HCT116 (cell line): ENCODE results near the gene TMEM150C. TPM values are rescaled to one million over a fixed set of nuclear protein-coding genes. Genes with fewer than 3 reads are reported as not detected.

Source experiments
- ATAC-seq: fragments of 200-7000 bp; cut with Tn5 transposase; 2 replicates; pipeline ENCODE4 v1.9.1; 2020; ENCODE audit warnings: mild to moderate bottlenecking, moderate library complexity
- BruUV-seq: library from RNA; stranded (reverse); fragments of 400-500 nt; replicated peaks from 2 replicates; lab custom pipeline; 2021; lab: Mats Ljungman, UMichigan
- CTCF ChIA-PET: fragments of 300-600 bp; sonication (Branson Sonifier 250); formaldehyde crosslinking; loops from one replicate; lab custom pipeline; 2021; ENCODE audit warnings: antibody characterized with exemption; lab: Charles Lee
- POLR2A ChIA-PET: fragments of 300-600, 350-600 bp; sonication (Branson Sonifier 250); formaldehyde crosslinking; loops from one replicate; lab custom pipeline; 2021; ENCODE audit warnings: antibody characterized with exemption; lab: Charles Lee
- RAD21 ChIA-PET, 2 experiments: fragments of 300-600 bp; sonication (Branson Sonifier 250); formaldehyde crosslinking; loops; one replicate each; lab custom pipeline; 2023; ENCODE audit warnings: low total read pairs in 2 of 2; ENCODE audit not compliant: uncharacterized antibody in 2 of 2, unreplicated experiment in 2 of 2, low non-redundant PET in 1 of 2; lab: Charles Lee
- DNase-seq: peaks from one replicate; pipeline ENCODE4 v3.0.0-alpha.2; 2010; ENCODE audit warnings: low read depth, low spot score
- H2AFZ ChIP-seq: fragments of 200-600 bp; shearing (Covaris generic), sonication (generic); 2 replicates; pipeline ENCODE4 v1.6.1; 2017; ENCODE audit warnings: low read depth, mixed run types, mixed read lengths, antibody characterized with exemption, low read length; ENCODE audit not compliant: poor library complexity, severe bottlenecking
- H3K27ac ChIP-seq: 2 replicates; pipeline ENCODE4 v1.5.1; 2012; ENCODE audit warnings: low read depth, low read length
- H3K27me3 ChIP-seq: fragments of 200-600 bp; sonication (generic); 2 replicates; pipeline ENCODE4 v1.6.1; 2016; ENCODE audit warnings: mixed run types, low read length, mixed read lengths; ENCODE audit not compliant: insufficient read depth
- H3K36me3 ChIP-seq, 2 experiments: fragments of 200-500 bp in 1 of 2; fragments of 200-600 bp in 1 of 2; sonication (Bioruptor generic) in 1 of 2; sonication (generic) in 1 of 2; 2 replicates each; pipeline versions ENCODE4 v1.5.1 to v1.6.1; 2014 to 2016; ENCODE audit warnings: low read length in 2 of 2, inconsistent platforms in 1 of 2, mixed read lengths in 1 of 2, mixed run types in 1 of 2; ENCODE audit not compliant: insufficient read depth in 2 of 2, control insufficient read depth in 1 of 2
- H3K4me1 ChIP-seq, 2 experiments: fragments of 200-600 bp in 1 of 2; sonication (generic) in 1 of 2; 2 replicates each; pipeline versions ENCODE4 v1.5.1 to v1.6.1; 2012 to 2017; ENCODE audit warnings: low read length in 2 of 2, inconsistent platforms in 1 of 2, mild to moderate bottlenecking in 1 of 2, mixed read lengths in 1 of 2, mixed run types in 1 of 2, moderate library complexity in 1 of 2; ENCODE audit not compliant: insufficient read depth in 2 of 2, control insufficient read depth in 1 of 2
- H3K4me2 ChIP-seq: fragments of 200-600 bp; sonication (generic); 2 replicates; pipeline ENCODE4 v1.6.1; 2017; ENCODE audit warnings: mixed run types, low read length, mixed read lengths
- H3K4me3 ChIP-seq, 2 experiments: fragments of 200-600 bp in 1 of 2; sonication (generic) in 1 of 2; replicated peaks in 1 of 2; 2 replicates each; pipeline ENCODE4 v1.5.1; 2011 to 2016; ENCODE audit warnings: low read length in 2 of 2, control low read depth in 1 of 2, low read depth in 1 of 2, mild to moderate bottlenecking in 1 of 2, mixed read lengths in 1 of 2, mixed run types in 1 of 2
- H3K79me2 ChIP-seq: fragments of 200-600 bp; sonication (generic); 2 replicates; pipeline ENCODE4 v1.6.1; 2017; ENCODE audit warnings: mild to moderate bottlenecking, mixed run types, low read length, moderate library complexity, mixed read lengths; ENCODE audit not compliant: insufficient read depth
- H3K9ac ChIP-seq: fragments of 200-600 bp; sonication (generic); 2 replicates; pipeline ENCODE4 v1.6.1; 2016; ENCODE audit warnings: low read length, mixed read lengths
- H3K9me2 ChIP-seq: fragments of 200-600 bp; sonication (generic), shearing (Covaris generic); 2 replicates; pipeline ENCODE4 v1.6.1; 2017; ENCODE audit warnings: mixed run types, mild to moderate bottlenecking, moderate library complexity; ENCODE audit not compliant: insufficient read depth
- H3K9me3 ChIP-seq, 2 experiments: fragments of 200-500 bp in 1 of 2; fragments of 200-600 bp in 1 of 2; sonication (Bioruptor generic) in 1 of 2; sonication (generic) in 1 of 2; 2 replicates each; pipeline ENCODE4 v1.6.1; 2014 to 2017; ENCODE audit warnings: low read length in 2 of 2, mixed read lengths in 2 of 2, inconsistent platforms in 1 of 2, low read depth in 1 of 2, mild to moderate bottlenecking in 1 of 2, mixed run types in 1 of 2, moderate library complexity in 1 of 2; ENCODE audit not compliant: control insufficient read depth in 1 of 2, insufficient read depth in 1 of 2
- H4K20me1 ChIP-seq: fragments of 200-600 bp; sonication (generic), shearing (Covaris generic); 2 replicates; pipeline ENCODE4 v1.6.1; 2017; ENCODE audit warnings: mixed run types, mild to moderate bottlenecking, moderate library complexity; ENCODE audit not compliant: insufficient read depth
- ATF3 ChIP-seq: IDR thresholded peaks from 2 replicates; pipeline ENCODE4 v1.6.1; 2012
- EZH2 ChIP-seq: fragments of 200-600 bp; sonication (generic); IDR thresholded peaks from 2 replicates; pipeline ENCODE4 v1.6.1; 2017; ENCODE audit warnings: antibody characterized with exemption, mixed run types
- FOSL1 ChIP-seq: IDR thresholded peaks from 2 replicates; pipeline ENCODE4 v1.6.1; 2012; ENCODE audit warnings: low read depth
- JUND ChIP-seq: IDR thresholded peaks from 2 replicates; pipeline ENCODE4 v1.6.1; 2012
- POLR2A ChIP-seq: IDR thresholded peaks from 2 replicates; pipeline ENCODE4 v1.7.0; 2011; ENCODE audit warnings: borderline replicate concordance; ENCODE audit not compliant: insufficient read depth, insufficient read length; ENCODE audit errors: extremely low read depth
- POLR2AphosphoS5 ChIP-seq: IDR thresholded peaks from 2 replicates; pipeline ENCODE4 v1.6.1; 2011; ENCODE audit warnings: mild to moderate bottlenecking, low read depth, low read length, moderate library complexity
- SIN3A ChIP-seq: IDR thresholded peaks from 2 replicates; pipeline ENCODE4 v1.6.1; 2012; ENCODE audit warnings: low read depth
- SP1 ChIP-seq: IDR thresholded peaks from 2 replicates; pipeline ENCODE4 v1.6.1; 2012; ENCODE audit warnings: low read depth
- ZNF274 ChIP-seq: fragments of 200-500 bp; sonication (Bioruptor generic); IDR thresholded peaks from 2 replicates; pipeline ENCODE4 v1.6.1; 2014; ENCODE audit warnings: mild to moderate bottlenecking, low read depth, low read length, inconsistent platforms
- intact Hi-C: fragments of 100-400 bp; cut with micrococcal nuclease; formaldehyde crosslinking; loops from 2 replicates; pipeline ENCODE4 v1.10.0; 2022
- total RNA-seq: library from RNA; stranded (reverse); gene quantifications from one replicate; pipeline ENCODE4 v1.2.1, GENCODE V29; 2021; ENCODE audit not compliant: unreplicated experiment
- TF ChIP-seq, protein P1 (sequence below): IDR thresholded peaks from 2 replicates; pipeline ENCODE4 v1.6.1; 2012; ENCODE audit warnings: low read depth
- TF ChIP-seq, protein P2 (sequence below), 3 experiments: fragments of 200-600 bp in 1 of 3; sonication (generic) in 1 of 3; IDR thresholded peaks in 2 of 3; conservative IDR thresholded peaks in 1 of 3; 2 replicates each; pipeline ENCODE4 v1.5.1; 2012 to 2017; ENCODE audit warnings: low read depth in 2 of 3, low read length in 2 of 3, antibody characterized with exemption in 1 of 3, borderline replicate concordance in 1 of 3, control low read depth in 1 of 3, mild to moderate bottlenecking in 1 of 3, mixed read lengths in 1 of 3, mixed run types in 1 of 3, moderate library complexity in 1 of 3; ENCODE audit not compliant: insufficient read depth in 1 of 3

TMEM150C gene
- total RNA-seq, 1 experiment from 2014 or later = 1.2 TPM

DNA sequence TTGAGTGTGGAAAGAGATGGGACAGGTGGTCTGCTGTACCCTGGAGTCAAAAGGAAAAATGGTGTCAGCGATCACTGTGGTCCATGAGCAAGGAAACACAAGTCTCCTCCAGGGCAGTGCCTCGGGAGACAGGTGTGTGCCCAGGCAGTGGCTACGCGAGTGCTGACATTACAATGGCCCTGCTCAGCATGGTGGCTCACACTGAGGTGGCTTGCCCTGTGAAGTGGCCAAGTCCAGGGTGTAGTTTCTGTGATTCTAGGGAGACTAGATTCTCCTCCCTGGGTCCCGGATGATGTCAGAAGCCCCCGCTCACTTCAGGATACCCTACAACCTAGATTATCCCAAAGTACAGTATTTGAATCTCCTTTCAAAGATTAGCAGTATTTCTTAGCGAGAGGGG is 44.8 kb upstream of the TMEM150C start:
- ATAC-seq = no peak
- no peak overlapping the region for H3K27ac ChIP-seq
- no peaks in the 10 kb centered on the region for H4K20me1 ChIP-seq
- no peaks in the 10 kb centered on the region for H3K4me1 ChIP-seq
- no peaks in the 10 kb centered on the region for H3K9me2 ChIP-seq
- ChIA-PET CTCF (no interaction called here), RAD21 (no interaction called here), POLR2A (no interaction called here)
- no peak overlapping the region for H3K4me3 ChIP-seq
- no peak overlapping the region for H3K9ac ChIP-seq
- no TSS peak for BruUV-seq
- intact Hi-C loops = no loop called here
- no peaks in the 10 kb centered on the region for H3K36me3 ChIP-seq
- no peak for DNase-seq
- H3K27me3 ChIP-seq = no peaks in the 10 kb centered on the region
- no peak overlapping the region for H3K4me2 ChIP-seq
- no peak overlapping the region for H2AFZ ChIP-seq
- H3K79me2 ChIP-seq = no peaks in the 10 kb centered on the region
- no peaks in the 10 kb centered on the region for H3K9me3 ChIP-seq
- TF ChIP-seq SP1 (no peak), ATF3 (no peak), POLR2A (no peak), ZNF274 (no peak)
- TF ChIP-seq, protein P1, sequence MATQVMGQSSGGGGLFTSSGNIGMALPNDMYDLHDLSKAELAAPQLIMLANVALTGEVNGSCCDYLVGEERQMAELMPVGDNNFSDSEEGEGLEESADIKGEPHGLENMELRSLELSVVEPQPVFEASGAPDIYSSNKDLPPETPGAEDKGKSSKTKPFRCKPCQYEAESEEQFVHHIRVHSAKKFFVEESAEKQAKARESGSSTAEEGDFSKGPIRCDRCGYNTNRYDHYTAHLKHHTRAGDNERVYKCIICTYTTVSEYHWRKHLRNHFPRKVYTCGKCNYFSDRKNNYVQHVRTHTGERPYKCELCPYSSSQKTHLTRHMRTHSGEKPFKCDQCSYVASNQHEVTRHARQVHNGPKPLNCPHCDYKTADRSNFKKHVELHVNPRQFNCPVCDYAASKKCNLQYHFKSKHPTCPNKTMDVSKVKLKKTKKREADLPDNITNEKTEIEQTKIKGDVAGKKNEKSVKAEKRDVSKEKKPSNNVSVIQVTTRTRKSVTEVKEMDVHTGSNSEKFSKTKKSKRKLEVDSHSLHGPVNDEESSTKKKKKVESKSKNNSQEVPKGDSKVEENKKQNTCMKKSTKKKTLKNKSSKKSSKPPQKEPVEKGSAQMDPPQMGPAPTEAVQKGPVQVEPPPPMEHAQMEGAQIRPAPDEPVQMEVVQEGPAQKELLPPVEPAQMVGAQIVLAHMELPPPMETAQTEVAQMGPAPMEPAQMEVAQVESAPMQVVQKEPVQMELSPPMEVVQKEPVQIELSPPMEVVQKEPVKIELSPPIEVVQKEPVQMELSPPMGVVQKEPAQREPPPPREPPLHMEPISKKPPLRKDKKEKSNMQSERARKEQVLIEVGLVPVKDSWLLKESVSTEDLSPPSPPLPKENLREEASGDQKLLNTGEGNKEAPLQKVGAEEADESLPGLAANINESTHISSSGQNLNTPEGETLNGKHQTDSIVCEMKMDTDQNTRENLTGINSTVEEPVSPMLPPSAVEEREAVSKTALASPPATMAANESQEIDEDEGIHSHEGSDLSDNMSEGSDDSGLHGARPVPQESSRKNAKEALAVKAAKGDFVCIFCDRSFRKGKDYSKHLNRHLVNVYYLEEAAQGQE = no peak

DNA sequence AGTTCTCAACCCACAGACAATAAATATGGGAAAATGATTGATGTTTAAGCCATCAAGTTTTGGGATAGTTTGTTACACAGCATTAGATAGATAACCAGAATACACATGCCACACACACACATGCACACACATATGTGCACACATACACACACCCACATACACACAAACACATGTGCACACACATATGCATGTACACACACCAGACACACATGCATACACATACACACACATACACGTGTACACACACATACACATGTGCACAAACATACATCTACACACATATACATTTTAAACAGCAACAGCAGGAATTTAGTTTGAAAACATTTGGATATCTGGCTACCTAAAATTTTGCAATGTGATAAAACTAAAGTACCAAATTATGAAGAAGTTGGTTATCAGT is 42.7 kb upstream of the TMEM150C start:
- no peak for ATAC-seq
- Histone ChIP-seq H3K4me1 (no peaks in the 10 kb centered on the region), H3K27ac (no peak overlapping the region), H2AFZ (no peak overlapping the region), H3K4me2 (no peak overlapping the region), H4K20me1 (no peaks in the 10 kb centered on the region), H3K9me3 (no peaks in the 10 kb centered on the region), H3K4me3 (no peak overlapping the region), H3K9ac (no peak overlapping the region), H3K36me3 (no peaks in the 10 kb centered on the region), H3K79me2 (no peaks in the 10 kb centered on the region), H3K9me2 (no peaks in the 10 kb centered on the region), H3K27me3 (no peaks in the 10 kb centered on the region)
- ChIA-PET POLR2A (no interaction called here), CTCF (no interaction called here), RAD21 (no interaction called here)
- no TSS peak for BruUV-seq
- DNase-seq = no peak
- intact Hi-C loops = no loop called here
- TF ChIP-seq FOSL1 = no peak
- no peak for TF ChIP-seq SIN3A
- TF ChIP-seq ATF3 = no peak
- no peak for TF ChIP-seq JUND
- TF ChIP-seq EZH2 = no peak
- TF ChIP-seq POLR2AphosphoS5 = no peak
- TF ChIP-seq, protein P2, sequence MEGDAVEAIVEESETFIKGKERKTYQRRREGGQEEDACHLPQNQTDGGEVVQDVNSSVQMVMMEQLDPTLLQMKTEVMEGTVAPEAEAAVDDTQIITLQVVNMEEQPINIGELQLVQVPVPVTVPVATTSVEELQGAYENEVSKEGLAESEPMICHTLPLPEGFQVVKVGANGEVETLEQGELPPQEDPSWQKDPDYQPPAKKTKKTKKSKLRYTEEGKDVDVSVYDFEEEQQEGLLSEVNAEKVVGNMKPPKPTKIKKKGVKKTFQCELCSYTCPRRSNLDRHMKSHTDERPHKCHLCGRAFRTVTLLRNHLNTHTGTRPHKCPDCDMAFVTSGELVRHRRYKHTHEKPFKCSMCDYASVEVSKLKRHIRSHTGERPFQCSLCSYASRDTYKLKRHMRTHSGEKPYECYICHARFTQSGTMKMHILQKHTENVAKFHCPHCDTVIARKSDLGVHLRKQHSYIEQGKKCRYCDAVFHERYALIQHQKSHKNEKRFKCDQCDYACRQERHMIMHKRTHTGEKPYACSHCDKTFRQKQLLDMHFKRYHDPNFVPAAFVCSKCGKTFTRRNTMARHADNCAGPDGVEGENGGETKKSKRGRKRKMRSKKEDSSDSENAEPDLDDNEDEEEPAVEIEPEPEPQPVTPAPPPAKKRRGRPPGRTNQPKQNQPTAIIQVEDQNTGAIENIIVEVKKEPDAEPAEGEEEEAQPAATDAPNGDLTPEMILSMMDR (IDR thresholded peaks at IDR 0.05 in 2 of 3, conservative IDR thresholded peaks at IDR 0.05 in 1 of 3; ENCODE audit: borderline replicate concordance in 1 of 3, insufficient read depth in 1 of 3, low read depth in 2 of 3, low read length in 2 of 3) = no peak
- TF ChIP-seq, protein P1 = no peak
